HepG2 (cell line): ENCODE results near the gene BRCA1. TPM values are rescaled to one million over a fixed set of nuclear protein-coding genes. Genes with fewer than 3 reads are reported as not detected.

Experiments used
- AKAP8 ChIP-seq: sonication (generic); formaldehyde crosslinking; IDR thresholded peaks from 2 replicates; pipeline ENCODE4 v1.5.1; 2020; ENCODE audit warnings: mild to moderate bottlenecking, missing genetic modification reagents
- DNMT3B ChIP-seq: conservative IDR thresholded peaks from 2 replicates; pipeline ENCODE4 v1.6.1; 2016; ENCODE audit warnings: missing biosample characterization, control low read depth
- GLMP ChIP-seq: sonication (generic); formaldehyde crosslinking; IDR thresholded peaks from 2 replicates; pipeline ENCODE4 v1.9.0; 2021; ENCODE audit warnings: missing genetic modification reagents, mild to moderate bottlenecking, borderline replicate concordance
- MYPOP ChIP-seq: sonication (generic); formaldehyde crosslinking; IDR thresholded peaks from 2 replicates; pipeline ENCODE4 v1.8.1; 2023; ENCODE audit warnings: mild to moderate bottlenecking, moderate library complexity, missing genetic modification reagents
- NFYC ChIP-seq: IDR thresholded peaks from 2 replicates; pipeline ENCODE4 v1.6.1; 2016; ENCODE audit warnings: missing genetic modification reagents, missing compliant biosample characterization
- POLR2AphosphoS2 ChIP-seq: IDR thresholded peaks from 2 replicates; pipeline ENCODE4 v1.6.1; 2011; ENCODE audit warnings: low read depth, low read length, improper control_type of control experiment
- TEF ChIP-seq: sonication (generic); formaldehyde crosslinking; IDR thresholded peaks from 2 replicates; pipeline ENCODE4 v1.5.0; 2020; ENCODE audit warnings: missing genetic modification reagents
- ZNF775 ChIP-seq: sonication (generic); formaldehyde crosslinking; IDR thresholded peaks from 2 replicates; pipeline ENCODE4 v1.4.0; 2020; ENCODE audit warnings: missing genetic modification reagents, mild to moderate bottlenecking, moderate library complexity, borderline replicate concordance
- ZSCAN20 ChIP-seq: sonication (generic); formaldehyde crosslinking; IDR thresholded peaks from 2 replicates; pipeline ENCODE4 v1.4.0; 2020; ENCODE audit warnings: missing genetic modification reagents, mild to moderate bottlenecking, borderline replicate concordance
- polyA plus RNA-seq, 8 experiments: library from polyadenylated mRNA; depleted of rRNA in 3 of 8; stranded (reverse) in 7 of 8; unstranded in 1 of 8; fragments of >200 nt; fragmentation: Illumina TruSeq in 4 of 8; extraction: Trizol in 4 of 8; gene quantifications; 2 replicates each; pipeline versions ENCODE4 v1.2.1 to v1.2.3, GENCODE V29; 2011 to 2016; ENCODE audit warnings: low read depth in 4 of 8, missing spikeins in 1 of 8, mixed read lengths in 1 of 8; ENCODE audit not compliant: insufficient read depth in 1 of 8
- total RNA-seq, 5 experiments: library from RNA; depleted of rRNA; stranded (reverse); fragments of >200 nt; fragmentation: Illumina TruSeq; extraction: Trizol; gene quantifications; 2 replicates each; pipeline ENCODE4 v1.2.3, GENCODE V29; 2016; ENCODE audit warnings: low read depth in 1 of 5
- TF ChIP-seq, protein P1 (sequence below): sonication (generic); formaldehyde crosslinking; IDR thresholded peaks from 2 replicates; pipeline ENCODE4 v1.4.0; 2020; ENCODE audit warnings: missing genetic modification reagents, low read depth, mild to moderate bottlenecking, borderline replicate concordance

BRCA1 gene
- total and polyA plus RNA-seq, 2 of the 13 experiments (the other 11 are each of a cell fraction or from before 2014, with no cell fraction given): 13.3 to 37.5 TPM

DNA sequence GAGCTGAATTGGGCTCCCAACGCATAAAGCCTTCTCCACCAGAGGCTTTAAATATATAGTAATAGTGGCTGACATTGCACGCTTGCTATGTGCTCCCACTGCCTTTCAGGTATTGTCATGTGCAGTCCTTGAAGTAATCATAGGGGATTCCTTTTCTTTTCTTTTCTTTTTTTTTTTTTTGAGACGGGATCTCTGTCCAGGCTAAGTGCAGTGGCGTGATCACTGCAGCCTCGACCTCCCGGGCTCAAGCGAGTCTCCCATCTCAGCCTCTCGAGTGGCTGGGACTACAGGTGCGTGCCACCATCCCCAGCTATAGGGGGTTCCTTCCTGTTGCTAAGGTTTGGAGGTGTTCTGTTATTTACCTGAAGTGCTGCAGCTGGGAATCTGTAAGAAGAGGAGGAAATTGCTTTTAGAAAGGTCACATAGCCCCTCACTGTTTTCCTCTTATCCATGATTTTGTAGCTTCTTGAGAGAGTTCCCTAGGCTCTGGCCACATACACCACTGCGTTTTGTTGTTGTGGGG is 126.1 kb downstream of the BRCA1 start (continued):
- TF ChIP-seq GLMP (peak; percentile 58; the same call in 1 of the 2 replicates), NFYC (CRISPR knock-in tag) (no peak), ZNF775 (no peak; the same call in 1 of the 2 replicates), DNMT3B (CRISPR knock-in tag) (0 out of 2 replicates have a peak, but pooled peaks have one; percentile 68), ZSCAN20 (CRISPR knock-in tag) (0 out of 2 replicates have a peak, but pooled peaks have one; percentile 1), AKAP8 (CRISPR knock-in tag) (peak; percentile 43; the same call in 1 of the 2 replicates), MYPOP (CRISPR knock-in tag) (no peak), POLR2AphosphoS2 (0 out of 2 replicates have a peak, but pooled peaks have one; percentile 43), TEF (no peak)
- TF ChIP-seq, protein P1, sequence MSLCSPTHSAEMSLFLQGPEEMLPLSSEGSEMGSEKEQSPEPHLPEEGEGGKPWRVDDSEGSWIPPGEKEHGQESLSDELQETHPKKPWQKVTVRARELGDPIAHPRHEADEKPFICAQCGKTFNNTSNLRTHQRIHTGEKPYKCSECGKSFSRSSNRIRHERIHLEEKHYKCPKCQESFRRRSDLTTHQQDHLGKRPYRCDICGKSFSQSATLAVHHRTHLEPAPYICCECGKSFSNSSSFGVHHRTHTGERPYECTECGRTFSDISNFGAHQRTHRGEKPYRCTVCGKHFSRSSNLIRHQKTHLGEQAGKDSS (CRISPR knock-in tag): no peak
- TF ChIP-seq, all 625 proteins: peak for 9
